ENCODE measurements around the gene RASAL2. TPM values are rescaled to one million over a fixed set of nuclear protein-coding genes. Genes with fewer than 3 reads are reported as not detected.

RASAL2 gene
- total and polyA plus RNA-seq, 4 experiments from 2014 or later, result 0.28 to 0.32 TPM; not detected in 2

DNA sequence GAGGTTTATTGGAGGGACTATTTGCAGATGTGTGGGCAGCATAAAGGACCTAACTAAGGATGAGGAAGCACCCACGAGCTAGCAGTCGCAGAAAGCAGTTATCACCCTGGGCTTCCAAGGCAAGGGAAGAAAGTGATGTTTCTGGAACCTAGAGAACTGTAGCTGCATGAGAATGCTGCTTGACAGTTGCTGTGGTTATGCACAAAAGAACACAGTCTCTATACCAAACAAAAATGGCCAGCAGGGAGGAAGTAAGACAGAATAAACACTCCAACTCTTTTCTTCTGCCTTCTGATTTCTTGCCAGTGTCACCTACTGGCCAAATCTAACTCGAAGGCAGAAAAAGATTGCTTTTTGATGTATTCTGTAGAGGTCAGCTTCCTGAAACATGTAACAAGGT, 190.2 kb downstream of the RASAL2 start:
- DNase-seq, result no peak
- peaks cover 0 to 3% (median 0%) of the 10 kb centered on the region in 8 donors for H3K9me3 Mint-ChIP-seq
- Histone ChIP-seq H3K9me3 (ENCODE audit: control insufficient read depth in 1 of 2, low read length in 2 of 2) (no peaks in the 10 kb centered on the region), H3K27me3 (ENCODE audit: insufficient read depth, low read length) (no peaks in the 10 kb centered on the region), H3K4me3 (ENCODE audit: low read length in 2 of 2) (no peak overlapping the region), H3K4me1 (ENCODE audit: insufficient read depth, low read length) (no peaks in the 10 kb centered on the region), H3K36me3 (ENCODE audit: insufficient read depth, low read length) (no peaks in the 10 kb centered on the region), H3K27ac (ENCODE audit: low read depth, low read length) (no peak overlapping the region)
- no peaks in the 10 kb centered on the region for H3K4me1 Mint-ChIP-seq
- ChIA-PET POLR2A (ENCODE audit: partially characterized antibody) (no interaction called here), CTCF (ENCODE audit: partially characterized antibody) (no interaction called here)
- H3K36me3 Mint-ChIP-seq, result no peaks in the 10 kb centered on the region
- H3K27me3 Mint-ChIP-seq, result peaks cover 0 to 2% of the 10 kb centered on the region in 2 donors
- intact Hi-C loops (cut with micrococcal nuclease), result no loop called here
- no peak overlapping the region for H3K4me3 Mint-ChIP-seq
- no peak overlapping the region for H3K27ac Mint-ChIP-seq

DNA sequence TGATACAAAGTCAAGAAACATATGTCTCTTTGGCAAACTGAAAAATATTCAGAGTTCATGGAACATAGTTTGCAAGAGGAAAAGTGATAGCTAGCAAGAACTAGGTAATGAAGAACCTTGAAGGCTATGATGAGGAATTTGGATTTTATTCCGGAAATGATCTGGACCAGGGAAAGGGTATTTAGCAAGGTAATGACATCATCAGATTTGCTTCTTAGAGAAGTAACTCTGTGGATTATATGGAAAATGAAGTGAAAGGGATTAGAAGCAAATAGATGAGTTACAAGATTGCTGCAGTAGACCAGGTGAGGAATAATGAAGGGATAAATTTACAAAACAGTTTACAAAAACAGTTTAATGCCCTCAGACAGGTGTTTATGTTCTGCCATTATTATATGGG, 197.3 kb downstream of the RASAL2 start:
- Histone ChIP-seq H3K4me1 (ENCODE audit: insufficient read depth, low read length) (no peaks in the 10 kb centered on the region), H3K27ac (ENCODE audit: low read depth, low read length) (no peak overlapping the region), H3K27me3 (ENCODE audit: insufficient read depth, low read length) (no peaks in the 10 kb centered on the region), H3K36me3 (ENCODE audit: insufficient read depth, low read length) (no peaks in the 10 kb centered on the region), H3K4me3 (ENCODE audit: low read length in 2 of 2) (no peak overlapping the region), H3K9me3 (ENCODE audit: control insufficient read depth in 1 of 2, low read length in 2 of 2) (no peaks in the 10 kb centered on the region)
- intact Hi-C loops (cut with micrococcal nuclease), result no loop called here
- ChIA-PET CTCF (ENCODE audit: partially characterized antibody) (no interaction called here), POLR2A (ENCODE audit: partially characterized antibody) (no interaction called here)
- Mint-ChIP-seq H3K4me1 (no peaks in the 10 kb centered on the region), H3K9me3 (peaks cover 0 to 3% (median 0%) of the 10 kb centered on the region in 8 donors), H3K27me3 (peaks cover 4 to 6% of the 10 kb centered on the region in 2 donors), H3K4me3 (no peak overlapping the region), H3K36me3 (no peaks in the 10 kb centered on the region), H3K27ac (no peak overlapping the region)
- DNase-seq, result no peak

DNA sequence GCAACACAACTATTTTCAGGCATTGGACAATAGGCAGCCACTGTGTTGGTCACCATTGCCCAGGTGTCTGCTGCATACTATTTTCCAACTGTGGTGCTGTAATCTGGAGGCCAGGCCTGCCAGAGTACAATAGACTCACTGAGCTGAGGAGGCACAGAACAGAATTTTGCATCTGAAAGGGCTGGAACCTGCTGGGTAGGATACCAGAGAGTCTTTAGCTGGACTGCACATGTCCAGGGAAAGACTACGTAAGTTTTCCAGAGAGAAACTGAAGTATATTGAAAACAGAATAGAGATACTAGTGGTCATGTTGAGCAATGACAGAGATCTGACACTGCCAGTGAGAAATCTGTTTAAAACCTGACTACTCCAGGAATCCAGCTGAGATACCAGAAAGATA, 200.8 kb downstream of the RASAL2 start:
- ChIA-PET POLR2A (ENCODE audit: partially characterized antibody) (no interaction called here), CTCF (ENCODE audit: partially characterized antibody) (no interaction called here)
- Histone ChIP-seq H3K36me3 (ENCODE audit: insufficient read depth, low read length) (no peaks in the 10 kb centered on the region), H3K27me3 (ENCODE audit: insufficient read depth, low read length) (no peaks in the 10 kb centered on the region), H3K4me1 (ENCODE audit: insufficient read depth, low read length) (no peaks in the 10 kb centered on the region), H3K9me3 (ENCODE audit: control insufficient read depth in 1 of 2, low read length in 2 of 2) (no peaks in the 10 kb centered on the region), H3K4me3 (ENCODE audit: low read length in 2 of 2) (no peak overlapping the region), H3K27ac (ENCODE audit: low read depth, low read length) (no peak overlapping the region)
- intact Hi-C loops (cut with micrococcal nuclease), result no loop called here
- DNase-seq, result no peak
- no peaks in the 10 kb centered on the region for H3K9me3 Mint-ChIP-seq
- no peak overlapping the region for H3K27ac Mint-ChIP-seq
- no peaks in the 10 kb centered on the region for H3K36me3 Mint-ChIP-seq
- no peak overlapping the region for H3K4me3 Mint-ChIP-seq
- no peaks in the 10 kb centered on the region for H3K4me1 Mint-ChIP-seq
- peaks cover 4% of the 10 kb centered on the region in 2 donors for H3K27me3 Mint-ChIP-seq

DNA sequence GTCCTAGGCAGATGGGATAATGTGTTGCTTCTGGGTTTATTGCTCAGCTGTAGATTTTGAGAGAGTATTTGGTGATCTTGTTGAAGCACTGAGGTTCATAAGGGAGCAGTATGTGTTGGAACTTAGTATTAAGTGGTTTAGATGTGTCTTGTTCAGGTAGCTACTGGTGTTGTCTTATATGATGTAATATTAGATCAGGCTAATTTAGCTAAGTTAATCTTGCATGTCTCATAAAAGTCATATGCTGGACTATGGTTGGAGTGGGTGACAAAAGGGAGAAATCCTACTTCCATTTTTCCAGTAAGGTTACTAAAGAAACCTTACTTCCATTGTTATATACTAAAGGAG, 206.4 kb downstream of the RASAL2 start:
- Histone ChIP-seq H3K4me3 (ENCODE audit: low read length in 2 of 2) (no peak overlapping the region), H3K9me3 (ENCODE audit: control insufficient read depth in 1 of 2, low read length in 2 of 2) (no peaks in the 10 kb centered on the region), H3K36me3 (ENCODE audit: insufficient read depth, low read length) (no peaks in the 10 kb centered on the region), H3K27me3 (ENCODE audit: insufficient read depth, low read length) (no peaks in the 10 kb centered on the region), H3K27ac (ENCODE audit: low read depth, low read length) (no peak overlapping the region), H3K4me1 (ENCODE audit: insufficient read depth, low read length) (no peaks in the 10 kb centered on the region)
- POLR2A ChIA-PET (ENCODE audit: partially characterized antibody), result no interaction called here
- no peak for DNase-seq
- Mint-ChIP-seq H3K27ac (no peak overlapping the region), H3K36me3 (no peaks in the 10 kb centered on the region), H3K4me3 (no peak overlapping the region), H3K9me3 (peaks cover 0 to 2% (median 0%) of the 10 kb centered on the region in 8 donors), H3K27me3 (peaks cover 3 to 6% of the 10 kb centered on the region in 2 donors), H3K4me1 (no peaks in the 10 kb centered on the region)
- CTCF ChIA-PET (ENCODE audit: partially characterized antibody), result interaction anchor here (0.9 to 2.3 kb wide), 6 partner anchors 8 to 14 kb away, joined by 3 to 15 read pairs (median 8); no protein-coding TSS in a partner anchor
- intact Hi-C loops (cut with micrococcal nuclease), result no loop called here

DNA sequence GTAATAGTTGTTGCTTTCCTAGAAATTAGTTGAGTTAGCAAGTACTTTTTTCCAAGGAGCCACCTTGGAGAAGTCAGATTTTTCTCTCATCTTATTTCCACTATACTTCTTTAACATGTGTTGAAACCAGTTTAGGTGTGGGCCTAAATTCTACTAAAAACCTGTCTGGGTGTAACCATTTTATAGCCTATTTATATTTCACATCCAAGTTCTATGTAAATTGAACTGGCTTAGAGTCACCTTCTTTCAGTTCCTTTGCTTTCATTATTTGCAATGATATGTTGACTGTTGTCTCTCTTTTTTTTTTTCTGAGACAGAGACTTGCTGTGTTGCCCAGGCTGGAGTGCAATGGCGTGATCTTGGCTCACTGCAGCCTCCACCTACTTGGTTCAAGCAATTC, 207.2 kb downstream of the RASAL2 start:
- CTCF ChIA-PET (ENCODE audit: partially characterized antibody), result interaction anchor here (2.3 kb wide), 1 partner anchor 10 kb away, joined by 15 read pairs; no protein-coding TSS in a partner anchor
- H3K27me3 Mint-ChIP-seq, result peaks cover 3 to 6% of the 10 kb centered on the region in 2 donors
- H3K36me3 ChIP-seq (ENCODE audit: insufficient read depth, low read length), result no peaks in the 10 kb centered on the region
- no peaks in the 10 kb centered on the region for H3K27me3 ChIP-seq (ENCODE audit: insufficient read depth, low read length)
- H3K4me1 Mint-ChIP-seq, result no peaks in the 10 kb centered on the region
- no peak overlapping the region for H3K27ac ChIP-seq (ENCODE audit: low read depth, low read length)
- no peak overlapping the region for H3K4me3 Mint-ChIP-seq
- no peaks in the 10 kb centered on the region for H3K9me3 ChIP-seq (ENCODE audit: control insufficient read depth in 1 of 2, low read length in 2 of 2)
- no peak overlapping the region for H3K4me3 ChIP-seq (ENCODE audit: low read length in 2 of 2)
- DNase-seq, result no peak
- POLR2A ChIA-PET (ENCODE audit: partially characterized antibody), result no interaction called here
- H3K36me3 Mint-ChIP-seq, result no peaks in the 10 kb centered on the region
- H3K27ac Mint-ChIP-seq, result no peak overlapping the region
- intact Hi-C loops (cut with micrococcal nuclease), result no loop called here
- peaks cover 0 to 3% (median under 1%) of the 10 kb centered on the region in 8 donors for H3K9me3 Mint-ChIP-seq
- no peaks in the 10 kb centered on the region for H3K4me1 ChIP-seq (ENCODE audit: insufficient read depth, low read length)

DNA sequence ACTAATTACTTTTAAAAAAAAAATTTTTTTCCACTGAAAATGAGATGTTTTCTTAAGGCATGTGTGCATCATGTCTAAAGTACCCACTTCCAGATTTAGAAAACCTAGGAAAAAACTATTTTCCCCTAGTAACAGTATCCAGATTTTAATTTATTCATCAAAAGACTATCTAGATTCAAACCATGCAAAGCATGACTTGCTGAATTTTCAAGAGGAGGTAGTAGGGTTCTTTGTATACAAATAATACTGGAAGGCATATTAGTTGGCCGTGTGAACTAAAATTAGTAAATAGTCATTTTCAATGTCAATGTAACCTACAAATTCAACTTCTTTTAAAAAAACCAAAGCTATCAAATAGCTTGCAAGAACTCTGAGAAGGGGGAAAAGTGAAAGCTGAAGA, 213.4 kb downstream of the RASAL2 start:
- Mint-ChIP-seq H3K9me3 (peaks cover 0 to 3% (median under 1%) of the 10 kb centered on the region in 8 donors), H3K27me3 (peaks cover 3 to 6% of the 10 kb centered on the region in 2 donors), H3K27ac (no peak overlapping the region), H3K4me3 (no peak overlapping the region), H3K36me3 (no peaks in the 10 kb centered on the region), H3K4me1 (no peaks in the 10 kb centered on the region)
- intact Hi-C loops (cut with micrococcal nuclease), result no loop called here
- POLR2A ChIA-PET (ENCODE audit: partially characterized antibody), result no interaction called here
- DNase-seq, result no peak
- CTCF ChIA-PET (ENCODE audit: partially characterized antibody), result no interaction called here
- Histone ChIP-seq H3K4me3 (ENCODE audit: low read length in 2 of 2) (no peak overlapping the region), H3K27ac (ENCODE audit: low read depth, low read length) (no peak overlapping the region), H3K36me3 (ENCODE audit: insufficient read depth, low read length) (no peaks in the 10 kb centered on the region), H3K27me3 (ENCODE audit: insufficient read depth, low read length) (no peaks in the 10 kb centered on the region), H3K4me1 (ENCODE audit: insufficient read depth, low read length) (no peaks in the 10 kb centered on the region), H3K9me3 (ENCODE audit: control insufficient read depth in 1 of 2, low read length in 2 of 2) (no peaks in the 10 kb centered on the region)

DNA sequence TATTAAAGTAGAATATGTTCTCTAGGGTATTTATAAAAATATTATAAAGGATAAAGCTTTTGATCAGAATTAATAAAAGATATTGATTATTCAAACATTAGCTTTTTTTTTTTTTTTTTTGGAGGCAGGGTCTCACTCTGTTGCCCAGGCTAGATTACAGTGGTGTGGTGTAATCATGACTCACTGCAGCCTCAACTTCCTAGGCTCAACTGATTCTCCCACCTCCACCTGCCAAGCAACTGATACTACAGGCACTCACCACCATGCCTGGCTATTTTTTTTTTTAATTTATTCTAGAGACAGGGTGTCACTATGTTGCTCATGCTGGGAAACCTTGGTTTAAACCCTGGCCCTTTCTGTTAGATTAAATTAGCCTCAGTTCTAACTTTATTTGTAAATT, 214.5 kb downstream of the RASAL2 start:
- H3K4me1 Mint-ChIP-seq, result no peaks in the 10 kb centered on the region
- CTCF ChIA-PET (ENCODE audit: partially characterized antibody), result interaction anchor here (1.9 kb wide), 1 partner anchor 8 kb away, joined by 7 read pairs; no protein-coding TSS in a partner anchor
- H3K27me3 ChIP-seq (ENCODE audit: insufficient read depth, low read length), result no peaks in the 10 kb centered on the region
- POLR2A ChIA-PET (ENCODE audit: partially characterized antibody), result no interaction called here
- no peaks in the 10 kb centered on the region for H3K9me3 ChIP-seq (ENCODE audit: control insufficient read depth in 1 of 2, low read length in 2 of 2)
- no peak overlapping the region for H3K4me3 Mint-ChIP-seq
- H3K4me3 ChIP-seq (ENCODE audit: low read length in 2 of 2), result no peak overlapping the region
- no peak overlapping the region for H3K27ac ChIP-seq (ENCODE audit: low read depth, low read length)
- no peaks in the 10 kb centered on the region for H3K4me1 ChIP-seq (ENCODE audit: insufficient read depth, low read length)
- H3K9me3 Mint-ChIP-seq, result peaks cover 0 to 3% (median under 1%) of the 10 kb centered on the region in 8 donors
- peaks cover 3 to 6% of the 10 kb centered on the region in 2 donors for H3K27me3 Mint-ChIP-seq
- H3K27ac Mint-ChIP-seq, result no peak overlapping the region
- intact Hi-C loops (cut with micrococcal nuclease), result no loop called here
- no peak for DNase-seq
- no peaks in the 10 kb centered on the region for H3K36me3 Mint-ChIP-seq
- H3K36me3 ChIP-seq (ENCODE audit: insufficient read depth, low read length), result no peaks in the 10 kb centered on the region

DNA sequence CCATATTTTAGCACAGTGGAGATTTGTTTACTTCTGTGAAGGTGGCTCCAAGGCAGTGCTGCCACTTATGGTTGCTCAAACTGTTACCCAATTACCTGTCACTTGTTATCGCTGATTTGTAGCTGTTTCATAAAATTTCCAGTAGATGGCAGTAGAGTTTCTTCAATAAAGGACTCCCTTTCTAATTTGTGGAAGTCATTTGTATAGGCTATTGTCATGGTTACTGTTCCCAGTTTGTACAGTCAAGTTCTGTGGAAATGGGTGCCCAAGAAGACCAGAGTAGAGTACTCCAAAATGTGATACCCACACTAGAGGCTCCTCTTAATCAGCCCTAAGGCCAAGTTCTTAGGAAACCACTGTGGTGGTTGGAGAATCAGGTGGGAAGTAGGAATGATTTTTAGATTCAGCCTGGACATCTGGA, 216.8 kb downstream of the RASAL2 start:
- POLR2A ChIA-PET (ENCODE audit: partially characterized antibody), result no interaction called here
- peaks cover 0 to 5% of the 10 kb centered on the region in 2 donors for H3K27me3 Mint-ChIP-seq
- Histone ChIP-seq H3K27ac (ENCODE audit: low read depth, low read length) (no peak overlapping the region), H3K9me3 (ENCODE audit: control insufficient read depth in 1 of 2, low read length in 2 of 2) (no peaks in the 10 kb centered on the region), H3K4me3 (ENCODE audit: low read length in 2 of 2) (no peak overlapping the region), H3K27me3 (ENCODE audit: insufficient read depth, low read length) (no peaks in the 10 kb centered on the region), H3K36me3 (ENCODE audit: insufficient read depth, low read length) (no peaks in the 10 kb centered on the region), H3K4me1 (ENCODE audit: insufficient read depth, low read length) (no peaks in the 10 kb centered on the region)
- H3K4me3 Mint-ChIP-seq, result no peak overlapping the region
- H3K27ac Mint-ChIP-seq, result no peak overlapping the region
- H3K4me1 Mint-ChIP-seq, result no peaks in the 10 kb centered on the region
- H3K9me3 Mint-ChIP-seq, result peaks cover 0 to 3% (median 0%) of the 10 kb centered on the region in 8 donors
- CTCF ChIA-PET (ENCODE audit: partially characterized antibody), result interaction anchor here (1.0 to 2.7 kb wide), 3 partner anchors 11 to 25 kb away, joined by 3 to 15 read pairs (median 6); no protein-coding TSS in a partner anchor
- DNase-seq, result peak in 4 of 5 donors; percentile 13 to 29 (median 20)
- intact Hi-C loops (cut with micrococcal nuclease), result loop anchor here (2.0 kb wide), 2 partner anchors 190 to 692 kb away; no protein-coding TSS in a partner anchor
- H3K36me3 Mint-ChIP-seq, result no peaks in the 10 kb centered on the region
